HG02798 (cell line): ENCODE results near the gene ALG14.
"Not testable (repeated sequence)": the region's sequence is repeated elsewhere in the genome, so short reads cannot be mapped to it uniquely, and the experiment has no call there.

ENCODE experiments used
- ATAC-seq: cut with Tn5 transposase; IDR thresholded peaks from one replicate; pipeline ENCODE4 v1.9.1; 2021; ENCODE audit warnings: mild to moderate bottlenecking; ENCODE audit not compliant: unreplicated experiment, poor library complexity

ALG14 gene

GRCh38 chr1:94963864-94964263 is 108.9 kb downstream of the ALG14 start:
- ATAC-seq, result no peak

GRCh38 chr1:94962409-94963265 is 110.1 kb downstream of the ALG14 start:
- ATAC-seq, result peak; percentile 95

- ATAC-seq, result no peak
Measured at GRCh38 chr1:94961988-94962387, 110.8 kb downstream of the ALG14 start.

GRCh38 chr1:94961582-94961981 is 111.2 kb downstream of the ALG14 start:
- ATAC-seq, result no peak

- no peak for ATAC-seq
Measured at GRCh38 chr1:94958081-94958480, 114.7 kb downstream of the ALG14 start.

GRCh38 chr1:94955767-94956632 is 116.8 kb downstream of the ALG14 start:
- ATAC-seq, result no peak

- no peak for ATAC-seq
Measured at GRCh38 chr1:94954263-94955220, 118.2 kb downstream of the ALG14 start.

GRCh38 chr1:94953746-94954145 is 119.0 kb downstream of the ALG14 start:
- no peak for ATAC-seq

- ATAC-seq, result no peak
Measured at GRCh38 chr1:94953107-94953506, 119.6 kb downstream of the ALG14 start.

- ATAC-seq, result no peak
Measured at GRCh38 chr1:94952539-94952938, 120.2 kb downstream of the ALG14 start.

GRCh38 chr1:94951509-94952208 is 121.1 kb downstream of the ALG14 start:
- no peak for ATAC-seq

GRCh38 chr1:94951046-94951445 is 121.7 kb downstream of the ALG14 start:
- no peak for ATAC-seq

- ATAC-seq, result no peak
Measured at GRCh38 chr1:94949681-94950661, 122.8 kb downstream of the ALG14 start.

- ATAC-seq, result no peak
Measured at GRCh38 chr1:94947437-94947836, 125.3 kb downstream of the ALG14 start.

GRCh38 chr1:94946886-94947285 is 125.9 kb downstream of the ALG14 start:
- no peak for ATAC-seq

- ATAC-seq, result peak; percentile 41
Measured at GRCh38 chr1:94942171-94943128, 130.3 kb downstream of the ALG14 start.

- not testable (repeated sequence) for ATAC-seq
Measured at GRCh38 chr1:94941480-94941879, 131.3 kb downstream of the ALG14 start.
